Caco-2 (cell line): ENCODE results near the gene MAGIX. TPM values are rescaled to one million over a fixed set of nuclear protein-coding genes. Genes with fewer than 3 reads are reported as not detected.
A peak's percentile ranks its signal among the peaks of the same experiment; 100 is the strongest.
"Not testable (repeated sequence)": the region's sequence is repeated elsewhere in the genome, so short reads cannot be mapped to it uniquely, and the experiment has no call there.

Experiments
- BruUV-seq: library from RNA; stranded (reverse); fragments of 400-500 nt; replicated peaks from 2 replicates; lab custom pipeline; 2021; lab: Mats Ljungman, UMichigan
- CTCF ChIA-PET: fragments of 300-600 bp; sonication (Branson Sonifier 250); formaldehyde crosslinking; loops from one replicate; lab custom pipeline; 2022; ENCODE audit warnings: antibody characterized with exemption; lab: Charles Lee
- POLR2A ChIA-PET: fragments of 300-600 bp; sonication (Branson Sonifier 250); formaldehyde crosslinking; loops from one replicate; lab custom pipeline; 2022; ENCODE audit warnings: antibody characterized with exemption; lab: Charles Lee
- DNase-seq, 2 experiments: peaks; one replicate each; pipeline versions ENCODE4 v3.0.0 to v3.0.0-alpha.2; 2020 to 2022
- H3K27me3 ChIP-seq: replicated peaks from 2 replicates; pipeline ENCODE4 v1.6.0; 2011; ENCODE audit warnings: low read length; ENCODE audit not compliant: control insufficient read depth, insufficient read depth
- H3K36me3 ChIP-seq: 2 replicates; pipeline ENCODE4 v1.5.1; 2011; ENCODE audit warnings: low read length; ENCODE audit not compliant: control insufficient read depth, insufficient read depth
- H3K4me1 ChIP-seq: fragments of 250-450 bp; sonication (Bioruptor Pico); 2 replicates; pipeline ENCODE4 v1.5.1; 2020; ENCODE audit warnings: mild to moderate bottlenecking
- H3K4me3 ChIP-seq: 2 replicates; pipeline ENCODE4 v1.5.1; 2011; ENCODE audit warnings: low read depth, mild to moderate bottlenecking, control low read depth, low read length
- H3K9me3 ChIP-seq: fragments of 250-450 bp; sonication (Bioruptor Pico); 2 replicates; pipeline ENCODE4 v1.5.1; 2020; ENCODE audit warnings: mild to moderate bottlenecking, moderate library complexity
- H3K27ac Mint-ChIP-seq: one replicate; pipeline ENCODE4 v1.8.0; 2022; ENCODE audit warnings: mixed read lengths; ENCODE audit not compliant: unreplicated experiment
- H3K27me3 Mint-ChIP-seq: one replicate; pipeline ENCODE4 v1.8.0; 2022; ENCODE audit warnings: mixed read lengths; ENCODE audit not compliant: insufficient read depth, unreplicated experiment
- H3K36me3 Mint-ChIP-seq: one replicate; pipeline ENCODE4 v1.8.0; 2022; ENCODE audit warnings: mild to moderate bottlenecking, mixed read lengths; ENCODE audit not compliant: insufficient read depth, unreplicated experiment
- H3K4me1 Mint-ChIP-seq: one replicate; pipeline ENCODE4 v1.8.0; 2022; ENCODE audit warnings: low read depth, mixed read lengths; ENCODE audit not compliant: unreplicated experiment
- H3K4me3 Mint-ChIP-seq: one replicate; pipeline ENCODE4 v1.8.0; 2022; ENCODE audit warnings: mild to moderate bottlenecking, moderate library complexity, mixed read lengths; ENCODE audit not compliant: unreplicated experiment
- H3K9me3 Mint-ChIP-seq: one replicate; pipeline ENCODE4 v1.8.0; 2022; ENCODE audit warnings: mixed read lengths; ENCODE audit not compliant: unreplicated experiment
- CTCF ChIP-seq, 2 experiments: fragments of 200-600 bp in 1 of 2; IDR thresholded peaks; 1 replicate in 1 of 2; 2 replicates in 1 of 2; pipeline versions ENCODE4 v1.5.1 to v1.8.0; 2011 to 2022; ENCODE audit warnings: antibody characterized with exemption in 1 of 2, control low read depth in 1 of 2, inconsistent platforms in 1 of 2, low read depth in 1 of 2, low read length in 1 of 2, mild to moderate bottlenecking in 1 of 2, moderate library complexity in 1 of 2; ENCODE audit not compliant: insufficient read depth in 1 of 2, severe bottlenecking in 1 of 2, unreplicated experiment in 1 of 2
- intact Hi-C: fragments of 100-400 bp; cut with micrococcal nuclease; formaldehyde crosslinking; loops from one replicate; pipeline ENCODE4 v1.10.0; 2022; ENCODE audit not compliant: unreplicated experiment
- total RNA-seq: library from RNA; stranded (reverse); gene quantifications from 2 replicates; pipeline ENCODE4 v1.2.3, GENCODE V29; 2022

The MAGIX gene
- total RNA-seq, 1 experiment from 2014 or later: 1.5 TPM

DNA sequence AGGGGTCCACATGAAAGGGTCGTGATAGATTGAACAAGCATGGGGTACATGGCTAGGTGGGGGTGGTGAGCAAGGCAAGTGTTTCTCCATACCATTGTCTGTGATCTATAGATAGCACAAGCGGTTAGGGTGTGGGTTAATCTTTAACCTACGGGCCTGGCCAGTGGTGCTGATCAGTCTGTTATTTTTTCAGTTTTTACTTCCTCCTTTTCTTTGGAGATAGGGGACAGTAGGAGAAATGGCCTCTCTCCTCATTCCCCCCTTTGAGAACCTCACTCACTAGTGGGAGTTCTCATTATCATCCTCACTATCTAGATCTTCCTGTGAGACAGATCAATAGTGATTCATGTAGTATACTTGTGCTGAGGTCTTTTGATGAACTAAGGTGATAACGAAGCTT is 22.8 kb upstream of the MAGIX start:
- Histone ChIP-seq H3K27me3 (no peaks in the 10 kb centered on the region), H3K9me3 (no peaks in the 10 kb centered on the region), H3K4me1 (no peaks in the 10 kb centered on the region), H3K36me3 (no peaks in the 10 kb centered on the region), H3K4me3 (no peak overlapping the region)
- ChIA-PET CTCF (no interaction called here), POLR2A (no interaction called here)
- H3K27ac Mint-ChIP-seq: no peak overlapping the region
- H3K36me3 Mint-ChIP-seq: peaks cover 6% of the 10 kb centered on the region
- no peaks in the 10 kb centered on the region for H3K9me3 Mint-ChIP-seq
- peak in 1 of 2 experiments; percentile 4 for DNase-seq
- no peak overlapping the region for H3K4me3 Mint-ChIP-seq
- BruUV-seq: no TSS peak
- intact Hi-C loops: no loop called here
- no peaks in the 10 kb centered on the region for H3K27me3 Mint-ChIP-seq
- H3K4me1 Mint-ChIP-seq: no peaks in the 10 kb centered on the region
- no peak for TF ChIP-seq CTCF (IDR thresholded peaks at IDR 0.05; ENCODE audit: insufficient read depth in 1 of 2, low read depth in 1 of 2, low read length in 1 of 2, severe bottlenecking in 1 of 2, unreplicated experiment in 1 of 2)

DNA sequence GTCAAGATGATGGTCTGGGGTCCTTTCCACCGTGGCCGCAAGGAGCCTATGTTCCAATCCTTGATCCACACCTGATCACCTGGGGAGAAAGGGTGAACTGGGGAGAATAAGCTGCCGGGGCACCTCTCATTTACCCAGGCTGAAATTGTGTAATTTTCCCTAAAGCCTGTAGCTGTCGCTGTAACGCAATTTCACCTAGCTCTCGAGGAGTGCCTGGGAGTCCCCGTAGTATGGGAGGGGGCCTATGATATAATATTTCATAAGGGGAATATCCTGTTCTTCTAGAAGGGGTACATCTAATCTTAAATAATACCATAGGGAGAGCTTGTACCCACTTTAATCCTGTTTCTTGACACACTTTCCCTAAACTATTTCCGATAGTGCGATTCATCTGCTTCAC is 20.3 kb upstream of the MAGIX start:
- H3K9me3 Mint-ChIP-seq, H3K4me1 Mint-ChIP-seq, DNase-seq, H3K27me3 ChIP-seq, H3K4me3 Mint-ChIP-seq, POLR2A ChIA-PET, H3K4me1 ChIP-seq, H3K9me3 ChIP-seq, H3K36me3 Mint-ChIP-seq, BruUV-seq, intact Hi-C loops, CTCF ChIA-PET, H3K27me3 Mint-ChIP-seq, H3K36me3 ChIP-seq, H3K4me3 ChIP-seq, H3K27ac Mint-ChIP-seq: not testable (repeated sequence)

DNA sequence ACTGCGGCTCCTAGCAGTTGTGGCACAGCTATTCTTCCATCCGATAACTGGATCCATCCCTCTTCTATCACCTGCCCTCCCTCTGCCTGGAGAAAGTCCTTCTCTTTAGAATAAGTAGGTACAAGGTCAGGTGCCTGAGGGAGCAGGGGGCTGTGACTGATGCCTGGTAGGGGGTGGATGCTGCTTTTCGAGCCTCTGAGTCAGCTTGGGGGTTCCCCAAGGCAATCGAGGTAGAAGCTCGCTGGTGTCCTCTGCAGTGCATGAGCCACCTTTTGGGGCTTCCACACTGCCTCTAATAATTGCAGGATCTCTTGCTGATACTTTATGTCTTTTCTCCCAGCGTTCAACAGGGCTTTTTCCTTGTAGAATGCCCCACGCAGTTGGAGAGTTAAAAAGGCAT is 19.4 kb upstream of the MAGIX start:
- intact Hi-C loops, POLR2A ChIA-PET, H3K9me3 ChIP-seq, H3K4me3 ChIP-seq, H3K27ac Mint-ChIP-seq, BruUV-seq, H3K4me3 Mint-ChIP-seq, H3K9me3 Mint-ChIP-seq, H3K4me1 Mint-ChIP-seq, H3K27me3 ChIP-seq, H3K4me1 ChIP-seq, H3K36me3 Mint-ChIP-seq, CTCF ChIA-PET, H3K36me3 ChIP-seq, H3K27me3 Mint-ChIP-seq, DNase-seq: not testable (repeated sequence)

GRCh38 chrX:49147282-49147681 is 15.3 kb upstream of the MAGIX start:
- Mint-ChIP-seq H3K9me3 (no peaks in the 10 kb centered on the region), H3K36me3 (peaks cover 4% of the 10 kb centered on the region), H3K27me3 (no peaks in the 10 kb centered on the region), H3K27ac (no peak overlapping the region), H3K4me3 (no peak overlapping the region), H3K4me1 (no peaks in the 10 kb centered on the region)
- ChIA-PET CTCF (no interaction called here), POLR2A (no interaction called here)
- Histone ChIP-seq H3K4me3 (no peak overlapping the region), H3K9me3 (no peaks in the 10 kb centered on the region), H3K4me1 (peaks cover 10% of the 10 kb centered on the region; the same call in 1 of the 2 replicates), H3K27me3 (no peaks in the 10 kb centered on the region), H3K36me3 (no peaks in the 10 kb centered on the region)
- no TSS peak for BruUV-seq
- no peak for DNase-seq
- intact Hi-C loops: no loop called here
- no peak for TF ChIP-seq CTCF (IDR thresholded peaks at IDR 0.05; ENCODE audit: insufficient read depth in 1 of 2, low read depth in 1 of 2, low read length in 1 of 2, severe bottlenecking in 1 of 2, unreplicated experiment in 1 of 2)
